AG09319 (cell line): ENCODE data around the gene ZCRB1.

Experiments
- DNase-seq: peaks from one replicate; pipeline ENCODE4 v3.0.0-alpha.2; 2010; ENCODE audit warnings: low read depth; ENCODE audit errors: extremely low read depth
- CTCF ChIP-seq: IDR thresholded peaks from 2 replicates; pipeline ENCODE4 v1.5.1; 2011; ENCODE audit warnings: low read depth, mild to moderate bottlenecking, inconsistent platforms, low read length, moderate library complexity

Gene ZCRB1

DNA sequence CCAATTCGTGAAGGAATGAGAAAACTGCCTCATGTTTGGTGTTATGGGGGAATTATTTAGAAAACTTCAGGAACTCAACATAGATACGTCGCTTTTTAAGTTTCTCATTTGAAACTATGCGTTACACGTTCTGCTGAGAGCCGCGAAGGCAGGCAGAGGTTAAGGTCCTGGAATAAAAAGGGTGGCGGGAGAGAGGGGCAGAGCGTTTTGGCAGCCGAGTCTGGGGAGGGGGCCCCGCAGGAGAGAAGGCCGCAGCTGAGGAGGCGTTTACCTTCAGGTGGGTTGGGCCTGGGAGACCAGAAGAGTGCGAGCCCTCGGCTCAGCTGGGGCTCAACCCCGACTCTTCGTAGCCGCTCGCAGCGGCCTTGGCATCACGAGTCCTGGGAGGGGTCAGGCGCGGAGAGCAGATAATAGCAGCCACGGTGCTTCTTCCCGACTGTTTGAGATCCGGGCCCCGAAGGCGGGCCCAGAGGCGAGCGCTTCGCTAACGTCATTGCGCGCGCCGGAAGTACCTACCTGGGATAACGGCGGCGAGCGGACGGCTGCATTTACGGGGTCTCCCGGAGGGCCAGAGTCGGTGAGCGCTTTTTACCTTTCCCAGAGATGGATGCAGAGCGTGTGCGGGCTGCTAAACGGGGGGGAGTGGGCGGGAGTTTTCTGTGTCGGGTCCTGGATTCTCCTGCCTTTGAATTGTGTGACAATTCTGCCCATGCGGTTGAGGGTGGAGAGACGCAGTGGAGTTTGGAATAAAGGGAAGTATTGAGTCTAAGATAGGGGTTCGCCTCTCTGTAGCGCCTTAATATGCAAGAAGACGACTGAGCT is at the start of gene ZCRB1, which contains the start of gene PPHLN1:
TSS of gene ZCRB1 (minus strand) at position 442 of the 822 bp plus-strand sequence. CDS start 1,992 bp downstream, outside the sequence.
TSS of gene PPHLN1 (plus strand) at position 515 of the 822 bp plus-strand sequence. CDS start 9,736 bp downstream, outside the sequence.
- peak; percentile 29 for DNase-seq
- no peak for TF ChIP-seq CTCF

DNA sequence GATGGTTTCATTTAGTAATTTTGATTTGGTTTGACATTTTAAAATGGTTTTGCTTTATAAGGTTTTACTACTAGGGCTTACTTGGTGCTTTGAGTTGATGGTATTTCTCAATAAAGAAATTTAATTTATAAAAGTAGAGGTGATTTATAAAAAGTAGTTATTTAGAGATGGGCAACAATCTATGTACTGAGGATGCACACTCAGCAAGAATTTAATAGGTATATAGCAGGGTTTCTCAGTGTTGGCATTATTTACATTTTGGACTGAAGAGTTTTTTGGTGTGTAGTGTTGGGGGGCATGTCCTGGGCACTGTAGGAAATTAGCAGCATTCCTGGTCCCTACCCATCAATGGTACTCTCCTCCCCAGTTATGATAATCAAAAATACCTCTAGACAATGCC is 47.8 kb upstream of the ZCRB1 start:
- no peak for TF ChIP-seq CTCF
- DNase-seq = no peak

DNA sequence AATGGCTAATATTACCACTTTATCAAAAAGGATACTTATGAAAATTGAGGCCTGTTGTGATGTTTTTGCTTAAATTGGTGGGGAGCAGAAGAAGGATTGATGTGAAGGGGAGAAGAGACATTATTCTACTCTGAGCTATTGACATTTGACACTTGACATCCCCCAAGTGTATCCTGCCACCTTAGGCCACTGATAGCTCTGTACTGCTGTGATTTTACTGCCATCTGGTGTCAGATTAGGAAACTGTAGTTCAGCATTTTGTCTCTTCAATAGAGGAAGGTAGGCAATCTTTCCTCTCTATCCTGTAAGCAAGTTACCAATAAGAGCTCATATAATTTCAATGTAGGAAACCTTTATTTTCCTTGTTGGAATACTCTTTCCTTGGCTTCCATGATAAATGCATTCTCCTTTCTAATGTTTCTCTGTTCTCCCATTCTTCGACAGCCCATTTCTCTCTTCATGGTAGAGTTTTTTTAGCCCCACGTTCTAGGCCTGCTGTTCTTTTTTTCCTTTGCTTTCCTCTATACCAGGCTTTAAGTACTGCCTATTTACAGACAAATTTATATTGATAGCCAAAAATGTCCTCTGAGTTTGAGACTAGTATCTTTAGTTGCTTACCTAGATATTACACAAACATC is 46.4 kb upstream of the ZCRB1 start:
- TF ChIP-seq CTCF = peak; percentile 75
- no peak for DNase-seq

DNA sequence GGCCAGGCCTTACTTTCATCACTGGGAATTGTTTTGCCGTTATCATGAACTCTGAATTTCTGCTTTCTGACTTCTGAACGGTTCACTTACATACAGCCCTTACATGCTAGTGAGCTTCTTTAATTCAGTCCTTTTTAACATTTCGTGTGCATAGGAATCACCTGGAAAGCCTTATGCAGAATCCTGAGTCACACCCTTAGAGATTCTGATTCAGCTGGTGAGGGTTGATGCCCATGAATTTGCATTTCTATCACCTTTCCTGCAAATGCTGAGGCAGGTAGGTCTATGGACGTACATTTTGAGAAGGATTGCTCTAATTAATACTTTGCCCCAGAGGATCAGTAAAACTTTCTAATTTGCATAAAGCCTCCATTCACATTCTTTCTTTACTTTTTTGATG is 44.1 kb upstream of the ZCRB1 start:
- TF ChIP-seq CTCF = no peak
- DNase-seq = no peak

GRCh38 chr12:42365486-42365885 is 39.6 kb upstream of the ZCRB1 start:
- no peak for TF ChIP-seq CTCF
- DNase-seq = no peak

GRCh38 chr12:42364692-42365091 is 38.8 kb upstream of the ZCRB1 start:
- DNase-seq = no peak
- no peak for TF ChIP-seq CTCF

DNA sequence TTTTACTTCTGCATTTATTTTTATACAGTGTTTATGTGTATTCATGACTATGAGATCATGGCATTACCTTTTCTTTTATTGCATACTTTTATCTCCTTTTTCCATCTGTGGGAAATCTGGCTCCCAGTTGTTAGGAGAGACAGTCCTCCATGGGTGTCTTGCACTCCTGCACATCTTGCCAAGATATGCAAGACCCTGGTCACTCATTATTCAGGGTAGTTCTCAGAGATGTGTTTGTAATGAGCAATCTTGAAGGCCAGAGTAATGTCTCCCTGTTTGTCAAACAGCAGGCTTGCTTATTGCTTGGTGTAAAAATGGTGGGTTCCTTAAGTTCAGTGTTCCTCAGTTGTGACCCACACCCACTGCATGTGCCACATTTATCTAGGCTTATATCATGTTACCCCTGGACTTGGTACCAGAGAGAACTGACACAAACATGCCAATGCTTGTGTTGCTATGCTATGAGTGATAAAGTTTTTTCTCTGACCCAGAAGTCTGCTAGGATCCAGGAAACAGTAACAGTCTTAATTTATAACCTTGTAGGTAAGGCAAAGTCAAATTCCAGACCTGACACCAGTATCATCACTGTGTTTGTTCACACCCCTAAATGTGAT is 36.9 kb upstream of the ZCRB1 start:
- TF ChIP-seq CTCF = no peak
- DNase-seq = no peak
